GM12874 (cell line): Measurements from ENCODE around the gene IDI2.

Experiments
- TF ChIP-seq, protein P1 (sequence below): IDR thresholded peaks from 2 replicates; pipeline ENCODE4 v1.5.1; 2011; ENCODE audit warnings: low read depth, mild to moderate bottlenecking, control low read depth, low read length, moderate library complexity; ENCODE audit not compliant: insufficient read depth

The IDI2 gene

DNA sequence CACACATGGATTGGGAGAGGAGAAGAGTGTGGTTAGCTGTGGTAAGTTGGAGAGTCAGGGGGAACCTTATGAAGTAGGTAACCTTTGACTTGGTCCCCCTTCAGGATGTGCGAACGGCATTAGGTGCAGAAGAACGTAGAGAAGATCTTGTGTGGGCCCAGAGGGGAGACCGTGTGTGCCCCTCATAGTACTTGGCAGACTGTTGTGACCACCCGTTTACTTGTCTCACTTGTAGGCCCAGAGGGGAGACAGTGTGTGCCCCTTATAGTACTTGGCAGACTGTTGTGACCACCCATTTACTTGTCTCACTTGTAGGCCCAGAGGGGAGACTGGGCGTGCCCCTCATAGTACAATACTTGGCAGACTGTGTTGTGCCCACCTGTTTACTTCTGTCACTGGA, 34.9 kb downstream of the IDI2 start:
- TF ChIP-seq, protein P1, sequence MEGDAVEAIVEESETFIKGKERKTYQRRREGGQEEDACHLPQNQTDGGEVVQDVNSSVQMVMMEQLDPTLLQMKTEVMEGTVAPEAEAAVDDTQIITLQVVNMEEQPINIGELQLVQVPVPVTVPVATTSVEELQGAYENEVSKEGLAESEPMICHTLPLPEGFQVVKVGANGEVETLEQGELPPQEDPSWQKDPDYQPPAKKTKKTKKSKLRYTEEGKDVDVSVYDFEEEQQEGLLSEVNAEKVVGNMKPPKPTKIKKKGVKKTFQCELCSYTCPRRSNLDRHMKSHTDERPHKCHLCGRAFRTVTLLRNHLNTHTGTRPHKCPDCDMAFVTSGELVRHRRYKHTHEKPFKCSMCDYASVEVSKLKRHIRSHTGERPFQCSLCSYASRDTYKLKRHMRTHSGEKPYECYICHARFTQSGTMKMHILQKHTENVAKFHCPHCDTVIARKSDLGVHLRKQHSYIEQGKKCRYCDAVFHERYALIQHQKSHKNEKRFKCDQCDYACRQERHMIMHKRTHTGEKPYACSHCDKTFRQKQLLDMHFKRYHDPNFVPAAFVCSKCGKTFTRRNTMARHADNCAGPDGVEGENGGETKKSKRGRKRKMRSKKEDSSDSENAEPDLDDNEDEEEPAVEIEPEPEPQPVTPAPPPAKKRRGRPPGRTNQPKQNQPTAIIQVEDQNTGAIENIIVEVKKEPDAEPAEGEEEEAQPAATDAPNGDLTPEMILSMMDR, result no peak

DNA sequence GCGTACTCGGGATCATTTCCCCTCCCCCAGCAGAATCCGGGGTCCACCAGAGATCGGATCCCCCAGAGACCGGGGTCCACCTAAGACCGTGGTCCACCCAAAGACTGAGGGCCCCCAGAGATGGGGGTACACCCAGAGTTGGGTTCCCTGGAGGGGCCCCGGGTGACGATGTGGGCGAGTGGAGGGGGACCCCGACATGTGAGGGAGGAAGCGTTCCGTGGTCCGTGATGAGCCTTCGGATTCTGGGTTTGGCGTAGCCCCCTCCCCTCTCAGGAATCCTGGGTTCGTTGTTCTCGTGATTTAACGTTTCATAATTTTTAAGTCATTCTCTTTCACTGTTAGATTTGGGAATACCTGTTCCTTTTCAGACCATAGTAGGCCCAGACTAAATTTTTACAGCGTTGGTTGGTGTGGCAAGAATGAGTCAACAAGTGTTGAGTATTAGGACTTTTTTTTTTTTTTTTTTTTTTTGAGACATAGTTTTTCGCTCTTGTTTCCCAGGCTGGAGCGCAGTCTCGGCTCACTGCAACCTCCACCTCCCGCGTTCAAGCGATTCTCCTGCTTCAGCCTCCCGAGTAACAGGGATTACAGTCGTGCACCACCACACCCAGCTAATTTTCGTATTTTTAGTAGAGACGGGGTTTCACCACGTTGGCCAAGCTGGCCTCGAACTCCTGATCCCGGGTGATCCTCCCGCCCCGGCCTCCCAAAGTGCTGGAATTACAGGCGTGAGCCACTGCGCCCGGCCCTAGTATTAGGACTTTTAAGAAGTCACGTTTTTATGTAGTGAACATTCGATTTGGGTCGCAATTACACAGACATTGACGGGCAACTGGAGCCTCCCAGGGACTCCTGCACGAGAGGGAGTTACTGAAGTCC, 36.8 kb downstream of the IDI2 start:
- TF ChIP-seq, protein P1, result no peak

GRCh38 chr10:987870-988666, 37.6 kb downstream of the IDI2 start, which contains the start of gene GTPBP4:
Gene GTPBP4 (plus strand): TSS chr10:988434. CDS start chr10:988480, 46 bp downstream.
- TF ChIP-seq, protein P1, result peak; percentile 27; the same call in 1 of the 2 replicates

DNA sequence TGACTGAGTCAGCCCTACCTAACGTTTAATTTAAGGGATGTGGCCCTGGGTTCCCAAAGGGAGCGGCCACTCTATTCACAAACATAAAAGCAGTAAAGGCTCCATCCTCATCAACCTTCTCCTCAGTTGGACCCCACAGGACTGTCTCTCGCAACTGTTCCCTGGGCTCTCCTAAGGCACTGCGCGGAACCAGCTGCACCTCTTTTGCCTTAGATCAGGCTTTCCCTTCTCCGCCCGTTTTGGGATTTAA, 38.1 kb downstream of the IDI2 start:
- TF ChIP-seq, protein P1, result no peak

GRCh38 chr10:986881-987619, 38.6 kb downstream of the IDI2 start:
- TF ChIP-seq, protein P1, result no peak

- TF ChIP-seq, protein P1, result no peak
Measured at GRCh38 chr10:986137-986825, 39.4 kb downstream of the IDI2 start.
